GM19193 (cell line): Measurements from ENCODE around the gene SRCIN1.

Experiments
- POLR2A ChIP-seq: IDR thresholded peaks from 4 replicates; pipeline ENCODE4 v1.6.1; 2011; ENCODE audit not compliant: insufficient read depth, insufficient read length; ENCODE audit errors: extremely low read depth

SRCIN1 gene

DNA sequence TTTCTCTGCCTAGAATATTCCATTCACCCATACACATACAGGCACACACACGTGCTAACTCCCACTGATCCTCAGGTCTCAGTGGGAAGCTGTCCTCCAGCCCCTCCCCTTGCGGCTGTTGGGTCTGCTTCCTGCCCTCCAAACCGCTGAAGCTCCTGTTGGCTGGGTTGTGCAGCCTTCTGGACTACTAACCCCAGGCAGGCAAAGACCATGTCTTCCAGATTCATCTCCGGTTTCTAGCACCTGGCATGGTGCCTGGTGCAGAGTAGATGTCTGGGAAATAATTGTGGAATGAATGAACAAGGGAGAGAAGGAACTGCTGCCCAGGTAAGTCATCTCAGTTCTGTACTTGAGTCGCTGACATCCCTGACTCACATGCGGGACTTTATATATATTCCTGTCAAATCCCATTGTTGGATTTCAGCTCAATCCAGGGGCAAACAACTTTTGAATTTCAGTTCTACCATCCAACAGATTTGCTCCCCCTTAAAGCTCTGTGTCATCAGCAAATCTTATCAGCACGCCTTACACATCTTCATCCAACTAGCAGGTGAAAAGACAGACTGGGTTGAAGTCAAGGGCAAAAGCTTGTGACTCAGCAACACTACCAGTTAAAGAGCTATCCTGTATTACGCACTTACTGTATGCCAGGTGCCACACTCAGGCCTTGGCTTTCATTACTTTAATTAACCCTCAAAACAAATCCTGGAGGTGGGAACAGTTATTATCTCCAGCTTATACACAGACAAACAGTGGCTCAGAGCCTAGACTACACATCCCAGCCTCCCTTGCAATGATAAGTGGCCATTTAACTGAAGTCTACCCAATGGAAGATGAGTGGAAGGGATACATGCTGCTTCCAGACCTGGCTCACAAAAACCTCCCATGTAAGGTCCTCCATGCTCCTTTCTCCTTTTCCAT is 51.1 kb downstream of the SRCIN1 start:
- no peak for TF ChIP-seq POLR2A

- TF ChIP-seq POLR2A = no peak
Measured at GRCh38 chr17:38552343-38552742, 53.4 kb downstream of the SRCIN1 start.

- TF ChIP-seq POLR2A = no peak
Measured at GRCh38 chr17:38551121-38551520, 54.6 kb downstream of the SRCIN1 start.

DNA sequence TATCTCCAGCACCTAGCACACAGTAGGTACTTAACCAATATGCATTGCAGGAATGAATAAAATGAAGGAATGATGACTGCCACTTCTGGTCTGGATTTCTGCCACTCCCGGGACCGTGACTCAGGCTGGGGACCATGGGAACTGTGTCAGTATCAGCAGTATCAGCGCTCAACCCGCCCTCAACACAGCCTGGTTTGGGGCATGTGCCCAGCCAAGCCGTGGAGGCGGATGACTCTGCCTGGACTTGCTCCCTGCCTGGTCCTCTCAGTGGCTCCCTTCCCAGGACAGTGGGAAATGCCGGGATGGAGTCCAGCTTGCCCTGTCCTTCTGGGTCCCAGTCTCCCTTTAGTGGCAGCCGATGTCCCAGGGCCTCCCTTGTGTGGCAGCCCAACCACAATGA is 55.1 kb downstream of the SRCIN1 start:
- TF ChIP-seq POLR2A = no peak

GRCh38 chr17:38549285-38549684 is 56.5 kb downstream of the SRCIN1 start:
- TF ChIP-seq POLR2A = no peak

GRCh38 chr17:38547444-38547843 is 58.3 kb downstream of the SRCIN1 start:
- no peak for TF ChIP-seq POLR2A

DNA sequence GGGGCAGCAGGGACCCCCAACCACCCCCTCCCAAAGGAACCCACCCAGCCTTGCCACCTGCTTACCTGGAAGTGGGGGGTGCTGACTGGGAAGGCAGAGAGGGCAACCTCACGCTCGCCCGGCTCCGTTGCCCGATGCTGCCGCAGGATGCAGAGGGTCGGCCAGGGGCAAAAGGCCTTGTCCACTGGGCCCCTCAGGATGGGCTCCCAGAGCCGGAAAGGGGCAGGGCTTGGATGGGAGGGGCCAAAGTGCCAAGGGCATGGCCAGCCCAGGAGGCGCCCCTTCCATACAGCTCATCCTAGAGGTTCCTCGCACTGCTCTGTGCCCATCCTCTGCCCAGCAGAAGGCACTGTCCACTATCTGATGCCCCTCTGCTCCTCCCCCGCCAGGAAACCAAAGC is 59.4 kb downstream of the SRCIN1 start:
- no peak for TF ChIP-seq POLR2A

- TF ChIP-seq POLR2A = no peak
Measured at GRCh38 chr17:38545531-38546225, 60.1 kb downstream of the SRCIN1 start.

DNA sequence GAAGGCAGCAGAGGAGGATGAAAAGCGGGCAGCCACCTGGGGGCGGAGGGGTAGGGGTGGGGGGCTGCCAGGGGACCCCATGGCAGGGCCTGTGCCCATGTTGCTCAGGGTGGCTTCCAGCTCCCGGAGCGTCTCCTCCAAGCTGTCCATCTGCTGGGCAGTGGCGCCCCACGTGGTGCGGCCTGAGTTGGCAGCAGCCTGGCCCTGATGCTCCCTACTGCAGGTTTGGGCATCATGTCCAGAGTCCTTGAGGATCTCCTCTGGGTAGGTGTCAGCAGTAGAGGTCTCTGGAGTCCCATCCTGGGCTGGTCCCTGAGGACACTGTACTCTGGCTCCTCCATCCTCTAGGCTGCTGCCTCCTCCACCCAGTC is 60.9 kb downstream of the SRCIN1 start:
- no peak for TF ChIP-seq POLR2A

DNA sequence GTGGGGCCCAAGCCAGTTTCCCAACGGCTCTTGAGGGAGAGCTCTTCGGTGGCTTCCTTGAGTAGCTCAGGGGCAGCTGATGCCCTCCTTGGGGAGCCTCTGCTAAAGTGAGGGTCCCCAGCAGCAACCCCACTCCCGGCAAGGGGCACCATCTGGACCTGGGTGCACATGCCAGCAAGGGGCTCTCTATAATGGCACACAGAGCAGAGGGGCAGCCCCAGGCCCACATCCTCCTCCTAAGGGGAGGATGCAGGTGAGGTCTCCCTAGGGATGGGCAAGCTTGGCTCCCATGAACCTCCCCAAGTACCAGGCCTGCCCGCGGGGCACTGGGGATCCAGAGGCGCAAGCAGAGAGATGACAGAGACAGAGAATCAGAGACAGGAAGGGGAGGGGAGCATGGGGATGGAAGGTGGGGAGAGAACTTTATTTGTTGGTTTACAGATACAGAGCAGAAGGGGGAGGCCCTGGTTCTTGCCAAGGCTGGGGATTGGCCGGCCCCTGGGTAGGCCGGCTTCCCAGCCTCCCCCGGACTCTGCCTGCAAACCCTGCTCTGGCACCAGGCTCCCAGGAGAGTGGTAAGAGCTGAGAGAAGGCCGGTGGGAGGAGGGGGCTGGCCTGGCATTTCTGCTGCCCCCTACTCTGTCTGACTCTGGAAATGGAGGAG is 61.4 kb downstream of the SRCIN1 start:
- TF ChIP-seq POLR2A = no peak

- TF ChIP-seq POLR2A = no peak
Measured at GRCh38 chr17:38543403-38544174, 62.2 kb downstream of the SRCIN1 start.

DNA sequence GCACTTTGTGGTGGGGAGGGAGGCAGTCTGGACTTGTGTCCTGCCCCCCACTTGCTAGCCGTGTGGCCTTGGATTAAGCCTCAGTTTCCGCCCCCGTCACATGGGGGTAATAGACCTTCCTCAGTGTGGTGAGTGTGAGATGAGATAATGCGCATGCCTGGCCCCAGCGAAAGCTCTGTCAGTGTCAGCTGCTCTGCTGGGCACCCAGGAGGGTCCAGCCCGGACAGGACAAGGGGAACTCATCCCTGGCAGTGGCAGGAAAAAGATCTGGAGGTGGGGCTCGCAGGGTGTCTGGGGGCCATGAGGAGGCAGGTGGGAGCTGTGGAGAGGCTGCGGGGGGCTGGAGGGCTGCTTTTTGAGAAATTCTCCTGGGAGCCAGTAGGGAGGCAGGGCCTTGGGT is 63.5 kb downstream of the SRCIN1 start:
- no peak for TF ChIP-seq POLR2A

- TF ChIP-seq POLR2A = no peak
Measured at GRCh38 chr17:38541281-38541680, 64.5 kb downstream of the SRCIN1 start.

GRCh38 chr17:38540514-38541045 is 65.2 kb downstream of the SRCIN1 start:
- no peak for TF ChIP-seq POLR2A
